Aorta (tissue), 5 donors: ENCODE results near the gene DHX30. TPM values are rescaled to one million over a fixed set of nuclear protein-coding genes. Genes with fewer than 3 reads are reported as not detected.
"Not testable (repeated sequence)": the region's sequence is repeated elsewhere in the genome, so short reads cannot be mapped to it uniquely, and the experiment has no call there.

Source experiments
- ATAC-seq: fragments of 200-7000 bp; cut with Tn5 transposase; one replicate; pipeline ENCODE4 v1.9.1; 2022; ENCODE audit warnings: moderate library complexity; ENCODE audit not compliant: low FRiP score
- DNase-seq, 2 donors: peaks; one replicate each; pipeline ENCODE4 v3.0.0-alpha.2; 2020
- H3K27ac ChIP-seq, 2 donors: one replicate each; pipeline ENCODE4 v1.5.1; 2013; ENCODE audit warnings: low read length in 2 of 2, mild to moderate bottlenecking in 2 of 2, moderate library complexity in 2 of 2, control low read depth in 1 of 2, inconsistent platforms in 1 of 2, low read depth in 1 of 2
- H3K27me3 ChIP-seq, 2 donors: one replicate each; pipeline ENCODE4 v1.6.1; 2013; ENCODE audit warnings: control low read depth in 1 of 2, low read length in 1 of 2, mild to moderate bottlenecking in 1 of 2, moderate library complexity in 1 of 2; ENCODE audit not compliant: insufficient read depth in 2 of 2, control insufficient read depth in 1 of 2
- H3K36me3 ChIP-seq, 2 donors: one replicate each; pipeline ENCODE4 v1.6.1; 2013; ENCODE audit warnings: control low read depth in 1 of 2, low read length in 1 of 2, mild to moderate bottlenecking in 1 of 2; ENCODE audit not compliant: insufficient read depth in 2 of 2, control insufficient read depth in 1 of 2
- H3K4me1 ChIP-seq, 2 donors: one replicate each; pipeline ENCODE4 v1.6.1; 2013; ENCODE audit warnings: low read length in 2 of 2, control low read depth in 1 of 2, mild to moderate bottlenecking in 1 of 2, moderate library complexity in 1 of 2; ENCODE audit not compliant: insufficient read depth in 2 of 2, control insufficient read depth in 1 of 2
- H3K4me3 ChIP-seq, 2 donors: one replicate each; pipeline ENCODE4 v1.5.1; 2013; ENCODE audit warnings: low read length in 2 of 2, control low read depth in 1 of 2, mild to moderate bottlenecking in 1 of 2
- H3K9me3 ChIP-seq: one replicate; pipeline ENCODE4 v1.6.1; 2013; ENCODE audit warnings: mild to moderate bottlenecking, low read length; ENCODE audit not compliant: control insufficient read depth
- WGBS, 2 donors: extraction: QIAGEN DNeasy Blood & Tissue Kit; methylation state at CpG; one replicate each; pipeline ENCODE4 v1.1.7; 2013; 5-methylcytosine and 5-hydroxymethylcytosine counted together
- intact Hi-C, 2 donors: fragments of 100-400 bp; cut with DNase I; formaldehyde crosslinking; loops; one replicate each; pipeline versions ENCODE4 v1.14.2 to v1.15.0; 2022
- polyA plus RNA-seq, 2 donors: library from polyadenylated mRNA; stranded (reverse); fragments of 200-250 nt; gene quantifications; one replicate each; pipeline ENCODE4 v1.2.3, GENCODE V29; 2013
- total RNA-seq, 2 donors: library from RNA; stranded (reverse); fragmentation: NEBNext Ultra II Directional; extraction: Animal tissue kit (Norgen Biotek cat#: 25700); gene quantifications; one replicate each; pipeline ENCODE4 v1.2.1, GENCODE V29; 2021
- donor health status: healthy with polysubstance abuse.
- donor health status: Bipolar disorder and iron deficiency.
- donor health status: DM: no; HTN: no; CAD: no.
- donor health status: DM: no; HTN: no; CAD: no.
- donor health status: DM: yes; HTN: yes; CAD: no.

DHX30 gene
- total and polyA plus RNA-seq, 4 donors, result 12.8 to 54.2 (median 50.6) TPM

DNA sequence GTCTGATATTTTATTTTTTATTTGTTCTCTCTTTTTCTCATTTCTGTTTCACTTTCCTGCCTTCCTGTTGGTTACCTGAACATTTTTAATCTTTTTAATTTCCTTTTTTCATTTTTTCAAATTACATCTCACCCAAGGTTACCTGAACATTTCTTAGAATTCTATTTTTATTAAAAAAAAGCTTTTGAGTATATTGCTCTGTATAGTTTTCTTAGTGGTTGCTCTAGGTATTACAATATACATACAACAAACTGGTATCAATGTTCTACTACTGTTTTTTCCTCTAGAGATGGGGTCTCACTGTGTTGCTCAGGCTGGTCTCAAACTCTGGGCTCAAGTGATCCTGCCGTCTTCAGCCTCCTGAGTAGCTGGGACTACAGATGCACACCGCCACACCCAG, 79.4 kb downstream of the DHX30 start:
- Histone ChIP-seq H3K9me3 (no peaks in the 10 kb centered on the region), H3K4me1 (no peaks in the 10 kb centered on the region), H3K36me3 (no peaks in the 10 kb centered on the region), H3K27ac (no peak overlapping the region), H3K4me3 (no peak overlapping the region), H3K27me3 (no peaks in the 10 kb centered on the region)
- intact Hi-C loops, result no loop called here
- 90% methylated on average over 2 of the region's 2 CpGs for WGBS, 2 donors
- no peak for DNase-seq
- no peak for ATAC-seq

DNA sequence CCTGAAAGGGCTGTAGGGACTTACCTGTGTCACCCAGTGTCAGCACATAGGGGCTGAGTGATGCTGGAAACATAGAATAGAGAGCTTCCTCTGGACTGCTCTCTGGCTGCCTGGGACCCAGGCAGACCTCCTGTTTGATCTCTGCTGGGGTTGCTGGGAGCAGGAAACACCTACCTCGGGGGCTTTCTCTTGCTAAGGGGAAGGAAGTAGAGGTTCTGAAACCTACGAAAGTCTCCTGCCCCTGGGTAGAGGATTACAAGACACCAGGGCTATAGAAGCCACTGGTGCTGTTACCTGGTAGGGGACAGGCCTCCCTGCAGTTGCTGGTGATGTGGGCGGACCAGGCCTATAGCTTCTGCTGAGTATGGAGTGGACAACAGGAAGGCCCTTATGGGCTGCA, 81.7 kb downstream of the DHX30 start:
- H3K36me3 ChIP-seq, result no peaks in the 10 kb centered on the region

GRCh38 chr3:47885168-47885567, 82.2 kb downstream of the DHX30 start:
- no peaks in the 10 kb centered on the region for H3K27me3 ChIP-seq
- intact Hi-C loops, result no loop called here
- no peaks in the 10 kb centered on the region for H3K4me1 ChIP-seq
- no peaks in the 10 kb centered on the region for H3K9me3 ChIP-seq
- WGBS, 2 donors, result 96 to 97% methylated on average over 1 of the region's 1 CpG
- no peak overlapping the region for H3K27ac ChIP-seq
- no peaks in the 10 kb centered on the region for H3K36me3 ChIP-seq
- ATAC-seq (no peak), DNase-seq (no peak)
- H3K4me3 ChIP-seq, result no peak overlapping the region

More for the DNA sequence above, 81.7 kb downstream of the DHX30 start:
- 78 to 85% methylated on average over 3 of the region's 3 CpGs for WGBS, 2 donors
- Histone ChIP-seq H3K9me3 (no peaks in the 10 kb centered on the region), H3K4me1 (no peaks in the 10 kb centered on the region), H3K4me3 (no peak overlapping the region), H3K27ac (no peak overlapping the region), H3K27me3 (no peaks in the 10 kb centered on the region)
- ATAC-seq, result no peak
- DNase-seq, result no peak
- intact Hi-C loops, result no loop called here

- DNase-seq, H3K4me1 ChIP-seq, intact Hi-C loops, H3K27ac ChIP-seq, H3K4me3 ChIP-seq, H3K36me3 ChIP-seq, ATAC-seq, H3K9me3 ChIP-seq, H3K27me3 ChIP-seq: not testable (repeated sequence)
- WGBS, 2 donors, result 82 to 83% methylated on average over 9 of the region's 9 CpGs
Measured at GRCh38 chr3:47887991-47888390, 85.1 kb downstream of the DHX30 start.

DNA sequence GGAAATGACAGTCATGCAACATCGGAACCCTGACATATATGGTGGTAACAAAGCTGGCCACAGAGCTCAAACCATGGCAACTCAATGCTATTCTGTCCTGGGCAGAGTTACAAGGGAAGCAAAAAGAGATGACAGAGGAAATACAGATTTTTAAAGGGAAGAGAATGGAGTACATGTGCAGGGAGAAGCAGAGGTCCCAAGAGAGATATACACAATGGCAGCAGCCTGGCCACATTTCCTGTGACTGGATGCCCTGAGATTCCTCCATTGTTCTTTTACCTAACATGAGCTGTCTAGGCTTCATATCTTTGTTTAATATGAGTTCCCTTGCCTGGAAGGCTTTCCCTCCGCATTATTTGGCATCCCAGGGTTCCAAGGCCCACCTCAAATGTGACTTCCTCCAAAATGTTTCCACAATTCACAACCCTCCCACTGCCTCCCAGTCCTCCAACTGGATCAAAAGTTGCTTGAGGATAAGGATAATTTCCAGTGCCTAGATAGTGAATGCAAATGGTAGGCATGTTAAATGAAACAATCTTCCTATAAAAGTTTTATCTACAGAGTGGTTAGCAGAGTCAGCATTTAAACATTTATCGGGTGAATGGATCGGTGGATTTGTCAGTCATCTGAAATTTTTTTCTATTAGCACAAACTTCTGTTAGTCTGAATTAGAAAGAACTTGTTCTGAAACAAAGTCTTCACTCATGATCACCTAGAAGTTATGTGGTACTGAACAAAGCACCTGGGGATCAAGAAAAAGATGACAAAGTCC, 86.2 kb downstream of the DHX30 start:
- DNase-seq (no peak), ATAC-seq (no peak)
- Histone ChIP-seq H3K4me1 (no peaks in the 10 kb centered on the region), H3K4me3 (no peak overlapping the region), H3K9me3 (no peaks in the 10 kb centered on the region), H3K27ac (no peak overlapping the region), H3K27me3 (no peaks in the 10 kb centered on the region), H3K36me3 (peaks cover 0 to 3% of the 10 kb centered on the region in 2 donors)
- WGBS, 2 donors, result 96% methylated on average over 4 of the region's 4 CpGs
- intact Hi-C loops, result no loop called here

DNA sequence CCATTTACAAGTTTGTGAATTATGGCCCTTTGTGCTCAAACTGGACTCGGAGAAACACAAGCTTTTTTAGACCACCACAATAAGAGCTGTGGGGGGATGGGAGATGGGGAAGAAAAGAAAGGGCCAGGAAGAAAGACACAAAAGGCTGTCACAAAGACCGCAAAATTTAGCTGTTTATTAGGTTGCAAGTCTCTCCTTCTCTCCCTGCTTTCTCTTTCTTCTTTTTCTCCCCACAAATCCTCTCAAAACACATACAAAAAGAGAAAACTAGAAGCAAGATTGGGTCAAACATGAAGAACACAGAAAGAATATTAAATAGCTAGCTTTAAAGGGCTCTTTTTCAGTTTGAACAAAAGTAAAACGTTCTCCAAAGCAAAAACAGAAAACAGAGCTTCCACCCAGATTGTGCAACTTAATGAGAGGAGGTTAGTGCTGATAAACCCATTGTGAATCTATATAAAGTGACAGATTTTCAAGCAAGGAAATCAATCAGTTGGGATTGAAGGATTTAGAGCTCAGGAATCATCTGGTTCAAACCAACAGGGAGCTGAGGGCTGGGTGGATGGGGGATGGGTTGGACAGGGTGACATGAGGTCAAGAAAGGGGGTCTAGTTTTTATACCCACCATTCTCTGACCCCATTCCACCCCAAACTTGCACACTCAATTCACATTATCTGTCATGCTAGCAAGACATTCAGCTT, 87.3 kb downstream of the DHX30 start:
- Histone ChIP-seq H3K36me3 (peaks cover 0 to 3% of the 10 kb centered on the region in 2 donors), H3K27ac (peak overlapping the region in 1 of 2 donors; percentile 17), H3K9me3 (no peaks in the 10 kb centered on the region), H3K4me1 (no peaks in the 10 kb centered on the region), H3K4me3 (no peak overlapping the region), H3K27me3 (no peaks in the 10 kb centered on the region)
- intact Hi-C loops, result no loop called here
- ATAC-seq (peak; percentile 42), DNase-seq (no peak)
- 47 to 50% methylated on average over 3 of the region's 3 CpGs for WGBS, 2 donors

- DNase-seq (no peak), ATAC-seq (peak; percentile 85)
- no peaks in the 10 kb centered on the region for H3K9me3 ChIP-seq
- peaks cover 0 to 3% of the 10 kb centered on the region in 2 donors for H3K36me3 ChIP-seq
- H3K4me3 ChIP-seq, result no peak overlapping the region
- intact Hi-C loops, result no loop called here
- H3K27ac ChIP-seq, result peak overlapping the region in 1 of 2 donors; percentile 43
- H3K4me1 ChIP-seq, result no peaks in the 10 kb centered on the region
- H3K27me3 ChIP-seq, result no peaks in the 10 kb centered on the region
- 29 to 32% methylated on average over 10 of the region's 10 CpGs for WGBS, 2 donors
Measured at GRCh38 chr3:47890828-47891612, 88.1 kb downstream of the DHX30 start.

- intact Hi-C loops, result no loop called here
- Histone ChIP-seq H3K27me3 (no peaks in the 10 kb centered on the region), H3K36me3 (peaks cover 0 to 3% of the 10 kb centered on the region in 2 donors), H3K4me3 (no peak overlapping the region), H3K4me1 (no peaks in the 10 kb centered on the region), H3K27ac (no peak overlapping the region), H3K9me3 (no peaks in the 10 kb centered on the region)
- DNase-seq, result no peak
- 84 to 86% methylated on average over 3 of the region's 3 CpGs for WGBS, 2 donors
- ATAC-seq, result no peak
Measured at GRCh38 chr3:47891613-47892005, 88.7 kb downstream of the DHX30 start.
